ENCODE data around the gene PSAT1. TPM values are rescaled to one million over a fixed set of nuclear protein-coding genes. Genes with fewer than 3 reads are reported as not detected.

PSAT1 gene
- total and polyA plus RNA-seq, 2 of the 4 experiments (the other 2 are of a cell fraction): 77.2 to 88.4 TPM

- in situ Hi-C loops (cut with MboI; ENCODE audit: low sequenced_read_pairs): no loop called here
- H3K36me3 ChIP-seq (ENCODE audit: control insufficient read depth, insufficient read depth, low read length): peaks cover 39% of the 10 kb centered on the region
- BruUV-seq (replicated peaks): no TSS peak
- no peaks in the 10 kb centered on the region for H3K27me3 ChIP-seq (ENCODE audit: control insufficient read depth, insufficient read depth, low read length)
- no peak overlapping the region for H2AK9ac ChIP-seq (replicated peaks; ENCODE audit: low read depth, low read length, poor library complexity)
- 83% methylated on average over 1 of the region's 3 CpGs; no CpG with 5 or more reads in 1 of the 2 experiments for WGBS, 2 experiments (ENCODE audit: extremely low coverage in 2 of 2, insufficient read length in 1 of 2)
- no peak overlapping the region for H4K91ac ChIP-seq (ENCODE audit: insufficient read depth, low read depth, low read length)
- DNase-seq (no peak), ATAC-seq (ENCODE audit: low read depth) (no peak)
- no peaks in the 10 kb centered on the region for H3K9me3 ChIP-seq (ENCODE audit: control insufficient read depth, insufficient read depth, low read length)
- no peak overlapping the region for H3K4me2 ChIP-seq (ENCODE audit: low read depth, low read length)
- H3K79me1 ChIP-seq (ENCODE audit: low read depth in 1 of 2, low read length in 2 of 2): peaks cover 21 to 58% of the 10 kb centered on the region in 2 experiments; a peak in 3 of 4 replicates
- no peak overlapping the region for H2AK5ac ChIP-seq (ENCODE audit: low read depth, low read length)
- ChIA-PET CTCF (interaction anchor here (0.6 kb wide), 1 partner anchor 195 kb away, joined by 5 read pairs; no protein-coding TSS in a partner anchor), POLR2A (ENCODE audit: unreplicated experiment) (no interaction called here)
- no peak overlapping the region for H3K4ac ChIP-seq (ENCODE audit: low read depth, low read length)
- H3K56ac ChIP-seq (ENCODE audit: extremely low read depth, insufficient read depth, low read length): no peak overlapping the region
- no peak overlapping the region for H2BK15ac ChIP-seq (ENCODE audit: low read depth, low read length)
- no peak overlapping the region for H3K14ac ChIP-seq (replicated peaks; ENCODE audit: low read depth, low read length)
- H3K4me3 ChIP-seq (ENCODE audit: insufficient read depth, low read depth, low read length): no peak overlapping the region
- peaks cover 2% of the 10 kb centered on the region; the same call in 1 of the 2 replicates for H3K9me1 ChIP-seq (ENCODE audit: insufficient read depth, low read length)
- no peak overlapping the region for H3K18ac ChIP-seq (ENCODE audit: low read depth, low read length)
- H3K23ac ChIP-seq (ENCODE audit: low read depth, low read length): no peak overlapping the region
- H4K5ac ChIP-seq (ENCODE audit: low read depth, low read length): no peak overlapping the region
- peaks cover 44% of the 10 kb centered on the region; the same call in 1 of the 2 replicates for H4K20me1 ChIP-seq (ENCODE audit: insufficient read depth, low read length)
- H2BK20ac ChIP-seq (ENCODE audit: low read depth, low read length): no peak overlapping the region
- intact Hi-C loops (cut with micrococcal nuclease): no loop called here
- dilution Hi-C loops (cut with HindIII; ENCODE audit: low sequenced_read_pairs, unreplicated experiment): no loop called here
- H3K4me1 ChIP-seq (ENCODE audit: control insufficient read depth, insufficient read depth, low read length): peaks cover 2% of the 10 kb centered on the region; the same call in 1 of the 2 replicates
- no peak overlapping the region for H4K8ac ChIP-seq (ENCODE audit: low read depth in 2 of 2, low read length in 2 of 2)
- H2AFZ ChIP-seq (replicated peaks; ENCODE audit: low read length, poor library complexity): no peak overlapping the region
- no peak overlapping the region for H2BK5ac ChIP-seq (ENCODE audit: low read depth, low read length, poor library complexity, severe bottlenecking)
- no peak overlapping the region for H2BK120ac ChIP-seq (ENCODE audit: low read depth, low read length)
- no peak overlapping the region for H3K27ac ChIP-seq (ENCODE audit: insufficient read depth, low read length)
- H3K9ac ChIP-seq (ENCODE audit: low read depth, low read length): no peak overlapping the region
- TF ChIP-seq MAFK (IDR thresholded peaks at IDR 0.05; ENCODE audit: low read depth, low read length) (no peak), CTCF (conservative IDR thresholded peaks at IDR 0.05; ENCODE audit: low read depth, low read length) (no peak), NFE2L2 (IDR thresholded peaks at IDR 0.05; ENCODE audit: low read depth, low read length) (no peak), MXI1 (IDR thresholded peaks at IDR 0.05; ENCODE audit: borderline replicate concordance, low read depth, low read length) (no peak), SMC3 (IDR thresholded peaks at IDR 0.05; ENCODE audit: low read depth, low read length) (no peak), RAD21 (IDR thresholded peaks at IDR 0.05; ENCODE audit: low read length) (no peak), MAZ (IDR thresholded peaks at IDR 0.05; ENCODE audit: borderline replicate concordance, low read depth, low read length) (no peak), RFX5 (IDR thresholded peaks at IDR 0.05; ENCODE audit: low read depth, low read length) (no peak), CHD1 (IDR thresholded peaks at IDR 0.05; ENCODE audit: low read depth, low read length) (no peak), BHLHE40 (IDR thresholded peaks at IDR 0.05; ENCODE audit: low read depth, low read length) (no peak), USF2 (IDR thresholded peaks at IDR 0.05; ENCODE audit: low read depth, low read length) (no peak), CEBPB (IDR thresholded peaks at IDR 0.05; ENCODE audit: low read depth, low read length) (no peak)
- TF ChIP-seq, protein P1, sequence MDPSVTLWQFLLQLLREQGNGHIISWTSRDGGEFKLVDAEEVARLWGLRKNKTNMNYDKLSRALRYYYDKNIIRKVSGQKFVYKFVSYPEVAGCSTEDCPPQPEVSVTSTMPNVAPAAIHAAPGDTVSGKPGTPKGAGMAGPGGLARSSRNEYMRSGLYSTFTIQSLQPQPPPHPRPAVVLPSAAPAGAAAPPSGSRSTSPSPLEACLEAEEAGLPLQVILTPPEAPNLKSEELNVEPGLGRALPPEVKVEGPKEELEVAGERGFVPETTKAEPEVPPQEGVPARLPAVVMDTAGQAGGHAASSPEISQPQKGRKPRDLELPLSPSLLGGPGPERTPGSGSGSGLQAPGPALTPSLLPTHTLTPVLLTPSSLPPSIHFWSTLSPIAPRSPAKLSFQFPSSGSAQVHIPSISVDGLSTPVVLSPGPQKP (IDR thresholded peaks at IDR 0.05; ENCODE audit: borderline replicate concordance, low read depth, low read length): no peak
These were observed 6.6 kb downstream of the PSAT1 start for GRCh38 chr9:78303377-78304062.

Measured in IMR-90 (cell line).